Pancreas (tissue), 10 donors: ENCODE measurements around the gene FBLIM1. TPM values are rescaled to one million over a fixed set of nuclear protein-coding genes. Genes with fewer than 3 reads are reported as not detected.

Experiments used
- ATAC-seq, 4 donors: fragments of 200-7000 bp; cut with Tn5 transposase; one replicate each; pipeline versions ENCODE4 v1.8.0 to v1.9.1; 2020; ENCODE audit warnings: mild to moderate bottlenecking in 4 of 4, moderate library complexity in 4 of 4
- DNase-seq, 6 donors: peaks; one replicate each; pipeline ENCODE4 v3.0.0-alpha.2; 2020
- FAIRE-seq: peaks from 2 replicates; lab custom pipeline; 2012; peaks lifted over from hg19 to GRCh38; lab: Jason Lieb, UNC
- H3K27ac ChIP-seq, 4 donors: fragments of 200-600 bp; sonication (generic); 1 replicate in 3 of 4; 2 replicates in 1 of 4; pipeline versions ENCODE4 v1.5.0 to v1.8.0; 2020
- H3K27me3 ChIP-seq, 4 donors: fragments of 200-600 bp; one replicate each; pipeline ENCODE4 v1.8.0; 2021
- H3K36me3 ChIP-seq, 3 donors: fragments of 200-600 bp; sonication (generic) in 1 of 3; one replicate each; pipeline versions ENCODE4 v1.5.0 to v1.8.0; 2020 to 2021
- H3K4me1 ChIP-seq, 3 donors: fragments of 200-600 bp; one replicate each; pipeline ENCODE4 v1.8.0; 2021
- H3K4me3 ChIP-seq, 4 donors: fragments of 200-600 bp; sonication (generic) in 2 of 4; one replicate each; pipeline versions ENCODE4 v1.5.0 to v1.8.0; 2020 to 2021
- H3K9me3 ChIP-seq, 4 donors: fragments of 200-600 bp; one replicate each; pipeline ENCODE4 v1.8.0; 2021
- WGBS, 2 donors: extraction: QIAGEN DNeasy Blood & Tissue Kit; methylation state at CpG; one replicate each; pipeline ENCODE4 v1.1.7; 2013; 5-methylcytosine and 5-hydroxymethylcytosine counted together
- intact Hi-C, 3 donors: fragments of 100-400 bp; cut with DNase I; formaldehyde crosslinking; loops; one replicate each; pipeline versions ENCODE4 v1.11.1 to v1.14.2; 2022
- polyA plus RNA-seq, 2 donors: library from polyadenylated mRNA; stranded (reverse); fragments of 200-250 nt; gene quantifications; one replicate each; pipeline ENCODE4 v1.2.3, GENCODE V29; 2013
- total RNA-seq, 6 donors: library from RNA; stranded (reverse); fragmentation: NEBNext Ultra II Directional in 4 of 6; extraction: Animal tissue kit (Norgen Biotek cat#: 25700) in 4 of 6; gene quantifications; one replicate each; pipeline versions ENCODE4 v1.2.1 to v1.2.4, GENCODE V29; 2021 to 2023
- TF ChIP-seq, protein P1 (sequence below), 4 donors: fragments of 200-600 bp; sonication (generic) in 3 of 4; IDR thresholded peaks; one replicate each; pipeline versions ENCODE4 v1.5.0 to v1.8.0; 2021; ENCODE audit warnings: antibody characterized with exemption in 4 of 4
- donor health status: healthy with polysubstance abuse.
- donor health status: DM: no; HTN: no; CAD: no; lungs with moderate emphysema.
- donor health status: DM: no; HTN: no; CAD: no.
- donor health status: control.
- donor health status: control.
- donor health status: Bipolar disorder and iron deficiency.
- donor health status: DM: yes; HTN: yes; CAD: no.
- donor health status: DM: no; HTN: no; CAD: no.
- donor health status: DM: no; HTN: no; CAD: no.
- donor health status: DM: yes; HTN: yes; CAD: no.

The FBLIM1 gene
- total and polyA plus RNA-seq, 8 donors: 20.4 to 61.5 (median 29.4) TPM

- Histone ChIP-seq H3K27me3 (no peaks in the 10 kb centered on the region), H3K4me1 (no peaks in the 10 kb centered on the region), H3K9me3 (no peaks in the 10 kb centered on the region), H3K4me3 (no peak overlapping the region), H3K36me3 (peaks cover 6 to 42% (median 19%) of the 10 kb centered on the region in 3 donors), H3K27ac (no peak overlapping the region)
- no peak for ATAC-seq
- WGBS, 2 donors: 96 to 97% methylated on average over 9 of the region's 9 CpGs
- DNase-seq: no peak
- intact Hi-C loops: no loop called here
- TF ChIP-seq, protein P1, sequence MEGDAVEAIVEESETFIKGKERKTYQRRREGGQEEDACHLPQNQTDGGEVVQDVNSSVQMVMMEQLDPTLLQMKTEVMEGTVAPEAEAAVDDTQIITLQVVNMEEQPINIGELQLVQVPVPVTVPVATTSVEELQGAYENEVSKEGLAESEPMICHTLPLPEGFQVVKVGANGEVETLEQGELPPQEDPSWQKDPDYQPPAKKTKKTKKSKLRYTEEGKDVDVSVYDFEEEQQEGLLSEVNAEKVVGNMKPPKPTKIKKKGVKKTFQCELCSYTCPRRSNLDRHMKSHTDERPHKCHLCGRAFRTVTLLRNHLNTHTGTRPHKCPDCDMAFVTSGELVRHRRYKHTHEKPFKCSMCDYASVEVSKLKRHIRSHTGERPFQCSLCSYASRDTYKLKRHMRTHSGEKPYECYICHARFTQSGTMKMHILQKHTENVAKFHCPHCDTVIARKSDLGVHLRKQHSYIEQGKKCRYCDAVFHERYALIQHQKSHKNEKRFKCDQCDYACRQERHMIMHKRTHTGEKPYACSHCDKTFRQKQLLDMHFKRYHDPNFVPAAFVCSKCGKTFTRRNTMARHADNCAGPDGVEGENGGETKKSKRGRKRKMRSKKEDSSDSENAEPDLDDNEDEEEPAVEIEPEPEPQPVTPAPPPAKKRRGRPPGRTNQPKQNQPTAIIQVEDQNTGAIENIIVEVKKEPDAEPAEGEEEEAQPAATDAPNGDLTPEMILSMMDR (IDR thresholded peaks at IDR 0.05): no peak
- no peak for FAIRE-seq
These were observed 32.1 kb upstream of the FBLIM1 start for GRCh38 chr1:15726508-15726907.

DNA sequence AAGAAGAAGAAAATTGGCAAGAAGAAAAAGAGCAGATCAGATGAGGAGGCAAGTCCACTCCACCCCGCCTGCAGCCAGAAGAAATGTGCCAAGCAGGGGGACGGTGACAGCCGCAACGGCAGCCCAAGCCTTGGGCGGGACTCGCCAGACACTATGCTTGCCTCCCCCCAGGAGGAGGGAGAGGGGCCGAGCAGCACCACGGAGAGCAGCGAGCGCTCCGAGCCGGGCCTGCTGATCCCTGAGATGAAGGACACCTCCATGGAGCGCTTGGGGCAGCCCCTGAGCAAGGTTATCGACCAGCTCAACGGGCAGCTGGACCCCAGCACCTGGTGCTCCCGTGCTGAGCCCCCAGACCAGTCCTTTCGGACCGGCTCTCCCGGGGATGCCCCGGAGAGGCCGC is 31.6 kb upstream of the FBLIM1 start:
- Histone ChIP-seq H3K4me1 (no peaks in the 10 kb centered on the region), H3K9me3 (no peaks in the 10 kb centered on the region), H3K27ac (no peak overlapping the region), H3K27me3 (no peaks in the 10 kb centered on the region), H3K4me3 (no peak overlapping the region), H3K36me3 (peaks cover 6 to 42% (median 24%) of the 10 kb centered on the region in 3 donors)
- 92 to 94% methylated on average over 21 of the region's 21 CpGs for WGBS, 2 donors
- TF ChIP-seq, protein P1 (IDR thresholded peaks at IDR 0.05): no peak
- intact Hi-C loops: no loop called here
- ATAC-seq (no peak), DNase-seq (no peak), FAIRE-seq (no peak)

DNA sequence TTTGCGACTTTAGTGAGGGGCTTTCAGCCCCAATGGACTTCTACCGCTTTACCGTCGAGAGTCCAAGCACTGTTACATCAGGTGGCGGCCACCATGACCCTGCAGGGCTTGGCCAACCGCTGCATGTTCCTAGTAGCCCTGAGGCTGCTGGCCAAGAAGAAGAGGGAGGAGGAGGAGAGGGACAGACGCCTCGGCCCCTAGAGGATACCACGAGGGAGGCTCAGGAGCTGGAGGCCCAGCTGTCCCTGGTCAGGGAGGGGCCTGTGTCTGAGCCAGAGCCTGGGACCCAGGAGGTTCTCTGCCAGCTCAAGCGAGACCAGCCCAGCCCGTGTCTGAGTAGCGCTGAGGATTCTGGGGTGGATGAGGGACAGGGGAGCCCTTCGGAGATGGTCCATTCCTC is 31.2 kb upstream of the FBLIM1 start:
- intact Hi-C loops: no loop called here

GRCh38 chr1:15727866-15728534 is 30.6 kb upstream of the FBLIM1 start:
- Histone ChIP-seq H3K4me1 (no peaks in the 10 kb centered on the region), H3K9me3 (no peaks in the 10 kb centered on the region), H3K27ac (no peak overlapping the region), H3K4me3 (no peak overlapping the region), H3K27me3 (no peaks in the 10 kb centered on the region), H3K36me3 (peaks cover 6 to 48% (median 26%) of the 10 kb centered on the region in 3 donors)
- DNase-seq (no peak), FAIRE-seq (no peak), ATAC-seq (no peak)
- 95 to 96% methylated on average over 23 of the region's 23 CpGs for WGBS, 2 donors
- intact Hi-C loops: no loop called here
- TF ChIP-seq, protein P1 (IDR thresholded peaks at IDR 0.05): no peak

More for the DNA sequence above, 31.2 kb upstream of the FBLIM1 start:
- Histone ChIP-seq H3K4me1 (no peaks in the 10 kb centered on the region), H3K4me3 (no peak overlapping the region), H3K9me3 (no peaks in the 10 kb centered on the region), H3K27ac (no peak overlapping the region), H3K36me3 (peaks cover 6 to 46% (median 26%) of the 10 kb centered on the region in 3 donors), H3K27me3 (no peaks in the 10 kb centered on the region)
- no peak for ATAC-seq
- WGBS, 2 donors: 92 to 93% methylated on average over 13 of the region's 13 CpGs
- no peak for DNase-seq
- FAIRE-seq: no peak
- TF ChIP-seq, protein P1 (IDR thresholded peaks at IDR 0.05): no peak
